Lower leg skin (tissue), 3 donors: ENCODE results near the gene HIRIP3.

ENCODE experiments used
- CTCF ChIP-seq, 3 donors: fragments of 450-650 bp; IDR thresholded peaks; one replicate each; pipeline ENCODE4 v1.5.1; 2016; ENCODE audit warnings: antibody characterized with exemption in 3 of 3, mild to moderate bottlenecking in 3 of 3, moderate library complexity in 2 of 3
- POLR2A ChIP-seq, 2 donors: fragments of 450-650 bp; IDR thresholded peaks; one replicate each; pipeline ENCODE4 v1.6.1; 2016 to 2017; ENCODE audit warnings: antibody characterized with exemption in 2 of 2, mild to moderate bottlenecking in 1 of 2, moderate library complexity in 1 of 2

- no peak for TF ChIP-seq CTCF (IDR thresholded peaks at IDR 0.05)
- TF ChIP-seq POLR2A (IDR thresholded peaks at IDR 0.05) = no peak
These were observed 13.9 kb upstream of the HIRIP3 start for GRCh38 chr16:30009085-30009862.
